ENCODE measurements around the gene SLC44A3. TPM values are rescaled to one million over a fixed set of nuclear protein-coding genes. Genes with fewer than 3 reads are reported as not detected.

SLC44A3 gene
- total RNA-seq, result under 1 TPM; 0.37 to 0.52 TPM

GRCh38 chr1:94819945-94820746, at the start of gene SLC44A3:
Gene SLC44A3, plus strand, starts transcription at chr1:94820357. Its CDS starts 95 bp downstream, at chr1:94820452.
- peak within 1 kb of the TSS; percentile 61 for H3K4me3 Mint-ChIP-seq
- peak within 1 kb of the TSS; percentile 31 for H3K27ac Mint-ChIP-seq
- peaks cover 15% of the 10 kb centered on the region for H3K4me1 Mint-ChIP-seq
- H3K9me3 Mint-ChIP-seq, result peaks cover 4% of the 10 kb centered on the region
- DNase-seq, result peak; percentile 28
- H3K27me3 Mint-ChIP-seq, result peaks cover 67% of the 10 kb centered on the region
- H3K36me3 Mint-ChIP-seq (ENCODE audit: low read depth), result no peaks in the 10 kb centered on the region
- ChIA-PET CTCF (interaction anchor here (0.6 kb wide), 1 partner anchor 434 kb away, joined by 3 read pairs; no protein-coding TSS in a partner anchor), POLR2A (no interaction called here)

GRCh38 chr1:94772230-94772641, 47.9 kb upstream of the SLC44A3 start:
- Mint-ChIP-seq H3K36me3 (ENCODE audit: low read depth) (no peaks in the 10 kb centered on the region), H3K4me1 (no peaks in the 10 kb centered on the region), H3K27ac (no peak overlapping the region), H3K4me3 (no peak overlapping the region), H3K27me3 (peaks cover 5% of the 10 kb centered on the region), H3K9me3 (no peaks in the 10 kb centered on the region)
- POLR2A ChIA-PET, result no interaction called here
- CTCF ChIA-PET, result no interaction called here
- DNase-seq, result no peak

GRCh38 chr1:94772845-94773244, 47.3 kb upstream of the SLC44A3 start:
- POLR2A ChIA-PET, result no interaction called here
- H3K9me3 Mint-ChIP-seq, result no peaks in the 10 kb centered on the region
- H3K27me3 Mint-ChIP-seq, result peaks cover 8% of the 10 kb centered on the region
- no peaks in the 10 kb centered on the region for H3K36me3 Mint-ChIP-seq (ENCODE audit: low read depth)
- H3K4me1 Mint-ChIP-seq, result no peaks in the 10 kb centered on the region
- DNase-seq, result no peak
- H3K4me3 Mint-ChIP-seq, result no peak overlapping the region
- H3K27ac Mint-ChIP-seq, result no peak overlapping the region
- CTCF ChIA-PET, result no interaction called here

GRCh38 chr1:94773296-94773809, 46.8 kb upstream of the SLC44A3 start:
- no peak overlapping the region for H3K27ac Mint-ChIP-seq
- no peak overlapping the region for H3K4me3 Mint-ChIP-seq
- ChIA-PET POLR2A (no interaction called here), CTCF (interaction anchor here (1.2 to 1.3 kb wide), 2 partner anchors 9 to 18 kb away, joined by 3 read pairs; no protein-coding TSS in a partner anchor)
- no peaks in the 10 kb centered on the region for H3K9me3 Mint-ChIP-seq
- DNase-seq, result no peak
- H3K27me3 Mint-ChIP-seq, result peaks cover 10% of the 10 kb centered on the region
- H3K36me3 Mint-ChIP-seq (ENCODE audit: low read depth), result no peaks in the 10 kb centered on the region
- H3K4me1 Mint-ChIP-seq, result no peaks in the 10 kb centered on the region

GRCh38 chr1:94773931-94774422, 46.2 kb upstream of the SLC44A3 start:
- Mint-ChIP-seq H3K4me1 (no peaks in the 10 kb centered on the region), H3K27me3 (peaks cover 12% of the 10 kb centered on the region), H3K36me3 (ENCODE audit: low read depth) (no peaks in the 10 kb centered on the region), H3K4me3 (no peak overlapping the region), H3K27ac (no peak overlapping the region), H3K9me3 (no peaks in the 10 kb centered on the region)
- ChIA-PET CTCF (interaction anchor here (1.2 to 1.3 kb wide), 2 partner anchors 9 to 18 kb away, joined by 3 read pairs; no protein-coding TSS in a partner anchor), POLR2A (no interaction called here)
- no peak for DNase-seq

- ChIA-PET POLR2A (no interaction called here), CTCF (interaction anchor here (0.6 kb wide), 1 partner anchor 17 kb away, joined by 3 read pairs; no protein-coding TSS in a partner anchor)
- Mint-ChIP-seq H3K27ac (no peak overlapping the region), H3K36me3 (ENCODE audit: low read depth) (no peaks in the 10 kb centered on the region), H3K27me3 (peaks cover 13% of the 10 kb centered on the region), H3K4me3 (no peak overlapping the region), H3K4me1 (no peaks in the 10 kb centered on the region), H3K9me3 (no peaks in the 10 kb centered on the region)
- no peak for DNase-seq
Measured at GRCh38 chr1:94776474-94776873, 43.7 kb upstream of the SLC44A3 start.

GRCh38 chr1:94777281-94777680, 42.9 kb upstream of the SLC44A3 start:
- no peaks in the 10 kb centered on the region for H3K36me3 Mint-ChIP-seq (ENCODE audit: low read depth)
- H3K4me3 Mint-ChIP-seq, result no peak overlapping the region

GRCh38 chr1:94778808-94779207, 41.3 kb upstream of the SLC44A3 start:
- ChIA-PET POLR2A (no interaction called here), CTCF (no interaction called here)
- H3K9me3 Mint-ChIP-seq, result no peaks in the 10 kb centered on the region
- H3K4me1 Mint-ChIP-seq, result no peaks in the 10 kb centered on the region
- H3K4me3 Mint-ChIP-seq, result no peak overlapping the region
- no peaks in the 10 kb centered on the region for H3K36me3 Mint-ChIP-seq (ENCODE audit: low read depth)
- H3K27me3 Mint-ChIP-seq, result peaks cover 15% of the 10 kb centered on the region
- no peak overlapping the region for H3K27ac Mint-ChIP-seq
- DNase-seq, result no peak

More at GRCh38 chr1:94777281-94777680, 42.9 kb upstream of the SLC44A3 start:
- CTCF ChIA-PET, result no interaction called here
- Mint-ChIP-seq H3K9me3 (no peaks in the 10 kb centered on the region), H3K27me3 (peaks cover 13% of the 10 kb centered on the region), H3K4me1 (no peaks in the 10 kb centered on the region), H3K27ac (no peak overlapping the region)
- no peak for DNase-seq
- POLR2A ChIA-PET, result no interaction called here

GRCh38 chr1:94783342-94784189, 36.6 kb upstream of the SLC44A3 start:
- Mint-ChIP-seq H3K9me3 (no peaks in the 10 kb centered on the region), H3K36me3 (ENCODE audit: low read depth) (no peaks in the 10 kb centered on the region), H3K4me3 (no peak overlapping the region), H3K27me3 (peaks cover 18% of the 10 kb centered on the region), H3K27ac (no peak overlapping the region), H3K4me1 (no peaks in the 10 kb centered on the region)
- ChIA-PET CTCF (interaction anchor here (0.6 kb wide), 1 partner anchor 73 kb away, joined by 4 read pairs; no protein-coding TSS in a partner anchor), POLR2A (no interaction called here)
- no peak for DNase-seq

- POLR2A ChIA-PET, result no interaction called here
- CTCF ChIA-PET, result no interaction called here
- Mint-ChIP-seq H3K36me3 (ENCODE audit: low read depth) (no peaks in the 10 kb centered on the region), H3K27me3 (peaks cover 22% of the 10 kb centered on the region), H3K27ac (no peak overlapping the region), H3K9me3 (no peaks in the 10 kb centered on the region), H3K4me3 (no peak overlapping the region), H3K4me1 (no peaks in the 10 kb centered on the region)
- no peak for DNase-seq
Measured at GRCh38 chr1:94784190-94784515, 36.0 kb upstream of the SLC44A3 start.

GRCh38 chr1:94787691-94788090, 32.5 kb upstream of the SLC44A3 start:
- DNase-seq, result no peak
- H3K4me1 Mint-ChIP-seq, result peaks cover 4% of the 10 kb centered on the region
- H3K4me3 Mint-ChIP-seq, result no peak overlapping the region
- no peak overlapping the region for H3K27ac Mint-ChIP-seq
- H3K27me3 Mint-ChIP-seq, result peaks cover 28% of the 10 kb centered on the region
- no peaks in the 10 kb centered on the region for H3K9me3 Mint-ChIP-seq
- ChIA-PET POLR2A (no interaction called here), CTCF (no interaction called here)
- H3K36me3 Mint-ChIP-seq (ENCODE audit: low read depth), result no peaks in the 10 kb centered on the region

GRCh38 chr1:94790246-94790645, 29.9 kb upstream of the SLC44A3 start:
- no peak overlapping the region for H3K27ac Mint-ChIP-seq
- H3K9me3 Mint-ChIP-seq, result no peaks in the 10 kb centered on the region
- POLR2A ChIA-PET, result no interaction called here
- peaks cover 26% of the 10 kb centered on the region for H3K27me3 Mint-ChIP-seq
- CTCF ChIA-PET, result no interaction called here
- no peak for DNase-seq
- H3K4me1 Mint-ChIP-seq, result peaks cover 9% of the 10 kb centered on the region
- H3K36me3 Mint-ChIP-seq (ENCODE audit: low read depth), result no peaks in the 10 kb centered on the region
- H3K4me3 Mint-ChIP-seq, result no peak overlapping the region

- Mint-ChIP-seq H3K4me1 (peaks cover 13% of the 10 kb centered on the region), H3K9me3 (no peaks in the 10 kb centered on the region), H3K27ac (no peak overlapping the region), H3K27me3 (peaks cover 26% of the 10 kb centered on the region), H3K4me3 (no peak overlapping the region), H3K36me3 (ENCODE audit: low read depth) (no peaks in the 10 kb centered on the region)
- ChIA-PET POLR2A (no interaction called here), CTCF (no interaction called here)
- DNase-seq, result no peak
Measured at GRCh38 chr1:94790670-94791069, 29.5 kb upstream of the SLC44A3 start.
